Fibroblast of lung (primary cell): ENCODE measurements around the gene IPO8. TPM values are rescaled to one million over a fixed set of nuclear protein-coding genes. Genes with fewer than 3 reads are reported as not detected.

ENCODE experiments used
- DNase-seq, 2 donors: peaks; one replicate each; pipeline versions ENCODE4 v3.0.0 to v3.0.0-alpha.2; 2010; ENCODE audit warnings: low read depth in 2 of 2
- H2AFZ ChIP-seq: 2 replicates; pipeline ENCODE4 v1.5.1; 2012; ENCODE audit warnings: low read length, control low read depth, inconsistent platforms
- H3K27ac ChIP-seq: 2 replicates; pipeline ENCODE4 v1.5.1; 2011; ENCODE audit warnings: low read length, control low read depth; ENCODE audit not compliant: insufficient read depth
- H3K27me3 ChIP-seq: 2 replicates; pipeline ENCODE4 v1.5.1; 2011; ENCODE audit warnings: mild to moderate bottlenecking, low read length; ENCODE audit not compliant: control insufficient read depth, insufficient read depth
- H3K36me3 ChIP-seq: 2 replicates; pipeline ENCODE4 v1.5.1; 2011; ENCODE audit warnings: low read length; ENCODE audit not compliant: control insufficient read depth, insufficient read depth
- H3K4me1 ChIP-seq: 2 replicates; pipeline ENCODE4 v1.5.1; 2011; ENCODE audit warnings: low read length; ENCODE audit not compliant: control insufficient read depth, insufficient read depth; ENCODE audit errors: extremely low read depth
- H3K4me2 ChIP-seq: 2 replicates; pipeline ENCODE4 v1.5.1; 2011; ENCODE audit warnings: low read length, control low read depth; ENCODE audit not compliant: insufficient read depth; ENCODE audit errors: extremely low read depth
- H3K4me3 ChIP-seq, 4 experiments: fragments of 200-600 bp in 1 of 4; sonication (generic) in 1 of 4; replicated peaks in 1 of 4; 2 replicates each; pipeline ENCODE4 v1.5.1; 2011 to 2016; ENCODE audit warnings: low read length in 4 of 4, low read depth in 3 of 4, mild to moderate bottlenecking in 3 of 4, control low read depth in 2 of 4, inconsistent platforms in 1 of 4, mixed read lengths in 1 of 4; ENCODE audit not compliant: insufficient read depth in 1 of 4; ENCODE audit errors: control extremely low read depth in 1 of 4
- H3K79me2 ChIP-seq: 2 replicates; pipeline ENCODE4 v1.5.1; 2012; ENCODE audit warnings: mild to moderate bottlenecking, low read length, inconsistent platforms; ENCODE audit not compliant: control insufficient read depth, insufficient read depth
- H3K9ac ChIP-seq: 2 replicates; pipeline ENCODE4 v1.5.1; 2011; ENCODE audit warnings: mild to moderate bottlenecking, low read length, control low read depth; ENCODE audit not compliant: insufficient read depth
- H3K9me3 ChIP-seq: 2 replicates; pipeline ENCODE4 v1.5.1; 2012; ENCODE audit warnings: low read depth, low read length; ENCODE audit not compliant: control insufficient read depth, insufficient read depth
- H4K20me1 ChIP-seq: 2 replicates; pipeline ENCODE4 v1.5.1; 2011; ENCODE audit warnings: low read length; ENCODE audit not compliant: control insufficient read depth, insufficient read depth; ENCODE audit errors: extremely low read depth
- EZH2 ChIP-seq: IDR thresholded peaks from 2 replicates; pipeline ENCODE4 v1.5.1; 2012; ENCODE audit warnings: low read length, control low read depth, mild to moderate bottlenecking; ENCODE audit errors: missing control alignments
- polyA plus RNA-seq, 2 donors: library from polyadenylated mRNA; depleted of rRNA in 1 of 2; stranded (reverse) in 1 of 2; unstranded in 1 of 2; fragments of >200 nt; gene quantifications; 2 replicates each; pipeline ENCODE4 v1.2.1, GENCODE V29; 2011 to 2012; ENCODE audit warnings: missing spikeins in 1 of 2
- total RNA-seq: library from RNA; depleted of rRNA; stranded (reverse); fragments of >200 nt; gene quantifications from 2 replicates; pipeline ENCODE4 v1.2.1, GENCODE V29; 2014
- TF ChIP-seq, protein P1 (sequence below), 2 donors: IDR thresholded peaks in 1 of 2; conservative IDR thresholded peaks in 1 of 2; 1 replicate in 1 of 2; 2 replicates in 1 of 2; pipeline ENCODE4 v1.5.1; 2011 to 2012; ENCODE audit warnings: low read length in 2 of 2, control low read depth in 1 of 2, inconsistent platforms in 1 of 2, low read depth in 1 of 2, mild to moderate bottlenecking in 1 of 2

Gene IPO8
- total and polyA plus RNA-seq, 2 donors (not counting 1 experiment from before 2014, with no cell fraction given), result 12.4 to 41.5 TPM

DNA sequence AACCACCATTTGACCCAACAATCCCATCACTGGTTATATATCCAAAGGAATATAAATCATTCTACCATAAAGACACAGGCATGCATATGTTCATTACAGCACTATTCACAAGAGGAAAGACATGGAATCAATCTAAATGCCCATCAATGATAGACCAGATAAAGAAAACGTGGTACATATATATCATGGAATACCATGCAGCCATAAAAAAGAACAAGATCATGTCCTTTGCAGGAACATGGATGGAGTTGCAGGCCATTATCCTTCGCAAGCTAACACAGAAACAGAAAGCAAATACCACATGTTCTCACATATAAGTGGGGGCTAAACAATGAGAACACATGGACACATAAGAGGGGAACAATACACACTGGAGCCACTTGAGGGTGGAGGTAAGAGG lies 43.4 kb upstream of the IPO8 start:
- no peaks in the 10 kb centered on the region for H3K4me1 ChIP-seq
- no peaks in the 10 kb centered on the region for H3K36me3 ChIP-seq
- H3K79me2 ChIP-seq, result no peaks in the 10 kb centered on the region
- no peaks in the 10 kb centered on the region for H3K27me3 ChIP-seq
- DNase-seq, result no peak
- H3K27ac ChIP-seq, result no peak overlapping the region
- no peak overlapping the region for H3K4me2 ChIP-seq
- H3K9me3 ChIP-seq, result no peaks in the 10 kb centered on the region
- TF ChIP-seq EZH2, result no peak
- TF ChIP-seq, protein P1, sequence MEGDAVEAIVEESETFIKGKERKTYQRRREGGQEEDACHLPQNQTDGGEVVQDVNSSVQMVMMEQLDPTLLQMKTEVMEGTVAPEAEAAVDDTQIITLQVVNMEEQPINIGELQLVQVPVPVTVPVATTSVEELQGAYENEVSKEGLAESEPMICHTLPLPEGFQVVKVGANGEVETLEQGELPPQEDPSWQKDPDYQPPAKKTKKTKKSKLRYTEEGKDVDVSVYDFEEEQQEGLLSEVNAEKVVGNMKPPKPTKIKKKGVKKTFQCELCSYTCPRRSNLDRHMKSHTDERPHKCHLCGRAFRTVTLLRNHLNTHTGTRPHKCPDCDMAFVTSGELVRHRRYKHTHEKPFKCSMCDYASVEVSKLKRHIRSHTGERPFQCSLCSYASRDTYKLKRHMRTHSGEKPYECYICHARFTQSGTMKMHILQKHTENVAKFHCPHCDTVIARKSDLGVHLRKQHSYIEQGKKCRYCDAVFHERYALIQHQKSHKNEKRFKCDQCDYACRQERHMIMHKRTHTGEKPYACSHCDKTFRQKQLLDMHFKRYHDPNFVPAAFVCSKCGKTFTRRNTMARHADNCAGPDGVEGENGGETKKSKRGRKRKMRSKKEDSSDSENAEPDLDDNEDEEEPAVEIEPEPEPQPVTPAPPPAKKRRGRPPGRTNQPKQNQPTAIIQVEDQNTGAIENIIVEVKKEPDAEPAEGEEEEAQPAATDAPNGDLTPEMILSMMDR (conservative IDR thresholded peaks at IDR 0.05 in 1 of 2, IDR thresholded peaks at IDR 0.05 in 1 of 2; ENCODE audit: low read depth in 1 of 2, low read length in 2 of 2), result no peak
- H3K4me3 ChIP-seq, result no peak overlapping the region
- H2AFZ ChIP-seq, result no peak overlapping the region
- no peaks in the 10 kb centered on the region for H4K20me1 ChIP-seq
- no peak overlapping the region for H3K9ac ChIP-seq

DNA sequence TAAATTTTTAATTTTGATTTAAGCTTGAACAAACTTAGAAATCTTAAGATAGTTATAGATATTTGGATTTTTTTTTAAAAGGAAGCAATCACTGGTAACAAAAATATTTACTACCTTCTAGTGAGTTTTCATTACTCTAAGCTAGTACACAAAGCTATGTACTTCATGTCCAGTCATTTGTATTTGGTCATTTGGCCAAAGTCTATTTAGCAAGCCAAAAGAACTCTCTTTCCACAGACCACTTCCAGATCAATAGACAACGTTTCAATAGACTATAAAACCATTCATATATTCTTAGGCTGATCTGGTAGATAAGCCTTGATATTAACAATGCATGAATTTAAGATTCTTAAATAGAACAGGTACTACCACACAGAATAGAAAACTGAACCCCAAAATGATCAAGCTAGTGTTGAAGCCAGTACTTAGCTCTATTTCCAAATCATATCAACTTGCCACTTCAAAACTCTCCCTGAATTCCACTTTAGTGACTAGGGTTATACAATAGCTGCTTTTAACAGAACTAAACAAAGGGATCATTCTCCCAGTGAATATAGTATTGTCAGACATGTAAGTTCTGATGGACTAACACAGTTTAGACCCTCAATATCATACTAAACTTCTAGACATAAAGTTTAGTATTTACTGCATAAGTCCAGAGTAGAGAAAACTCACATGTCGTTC lies 37.4 kb upstream of the IPO8 start:
- Histone ChIP-seq H3K79me2 (no peaks in the 10 kb centered on the region), H4K20me1 (no peaks in the 10 kb centered on the region), H3K9me3 (no peaks in the 10 kb centered on the region), H3K4me3 (no peak overlapping the region), H3K27me3 (no peaks in the 10 kb centered on the region), H2AFZ (no peak overlapping the region), H3K4me2 (no peak overlapping the region), H3K27ac (no peak overlapping the region), H3K36me3 (no peaks in the 10 kb centered on the region), H3K9ac (no peak overlapping the region), H3K4me1 (no peaks in the 10 kb centered on the region)
- no peak for DNase-seq
- TF ChIP-seq EZH2, result no peak
- TF ChIP-seq, protein P1 (conservative IDR thresholded peaks at IDR 0.05 in 1 of 2, IDR thresholded peaks at IDR 0.05 in 1 of 2; ENCODE audit: low read depth in 1 of 2, low read length in 2 of 2), result no peak

DNA sequence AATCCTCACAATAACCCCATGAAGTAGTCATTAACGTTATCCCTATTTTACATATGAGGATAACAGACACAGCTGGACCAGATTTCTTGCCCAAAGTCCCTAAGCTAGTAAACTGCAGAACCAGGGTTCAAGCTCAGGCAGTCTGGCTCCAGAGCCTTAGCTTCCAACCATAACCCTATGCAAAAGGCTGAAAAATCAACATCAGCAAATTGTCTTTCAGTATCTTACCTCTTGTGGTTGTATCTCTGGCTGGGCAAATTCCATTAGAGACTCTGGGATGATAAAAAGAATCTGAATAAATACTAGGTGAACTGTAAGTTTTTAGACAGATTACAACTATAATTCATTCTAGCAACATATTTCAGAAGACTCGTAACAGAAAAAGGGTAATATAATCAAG lies 34.3 kb upstream of the IPO8 start:
- H3K4me1 ChIP-seq, result peaks cover 8% of the 10 kb centered on the region
- no peak overlapping the region for H3K4me2 ChIP-seq
- no peaks in the 10 kb centered on the region for H3K79me2 ChIP-seq
- no peak overlapping the region for H3K4me3 ChIP-seq
- no peak for DNase-seq
- H2AFZ ChIP-seq, result no peak overlapping the region
- TF ChIP-seq, protein P1 (conservative IDR thresholded peaks at IDR 0.05 in 1 of 2, IDR thresholded peaks at IDR 0.05 in 1 of 2; ENCODE audit: low read depth in 1 of 2, low read length in 2 of 2), result no peak
- TF ChIP-seq EZH2, result no peak
- H3K9me3 ChIP-seq, result no peaks in the 10 kb centered on the region
- H4K20me1 ChIP-seq, result no peaks in the 10 kb centered on the region
- no peaks in the 10 kb centered on the region for H3K27me3 ChIP-seq
- H3K36me3 ChIP-seq, result no peaks in the 10 kb centered on the region
- no peak overlapping the region for H3K27ac ChIP-seq
- H3K9ac ChIP-seq, result no peak overlapping the region
